A549 (cell line): Measurements from ENCODE around the gene SGSM2. TPM values are rescaled to one million over a fixed set of nuclear protein-coding genes. Genes with fewer than 3 reads are reported as not detected.

Experiments used
- ATAC-seq, 2 experiments: fragments of 200-7000 bp in 1 of 2; fragments of >200 bp in 1 of 2; cut with Nextera tagmentation in 1 of 2; cut with Tn5 transposase in 1 of 2; 3 replicates each; pipeline versions ENCODE4 v1.8.0 to v1.9.1; 2018 to 2020; ENCODE audit warnings: mild to moderate bottlenecking in 1 of 2, moderate library complexity in 1 of 2
- CTCF ChIA-PET: fragments of 300-600 bp; sonication (Branson Sonifier 250); formaldehyde crosslinking; extraction: SDS; loops from one replicate; lab custom pipeline; 2021; ENCODE audit warnings: antibody characterized with exemption, inconsistent platforms; lab: Yijun Ruan, JAX
- POLR2A ChIA-PET: fragments of 350-600 bp; formaldehyde crosslinking; extraction: SDS; loops from one replicate; lab custom pipeline; 2021; ENCODE audit warnings: antibody characterized with exemption, inconsistent platforms; lab: Yijun Ruan, JAX
- DNase-seq, 2 experiments: peaks; one replicate each; pipeline versions ENCODE4 v3.0.0 to v3.0.0-alpha.2; 2011 to 2016; ENCODE audit warnings: low read depth in 1 of 2, low spot score in 1 of 2
- FAIRE-seq: peaks from 2 replicates; lab custom pipeline; 2011; peaks lifted over from hg19 to GRCh38; lab: Jason Lieb, UNC
- H3K27ac ChIP-seq, 2 experiments: fragments of >200 bp; sonication (Bioruptor Twin); formaldehyde crosslinking; 3 replicates each; pipeline ENCODE4 v1.5.1; 2016 to 2017
- H3K4me1 ChIP-seq: fragments of >200 bp; sonication (Bioruptor Twin); formaldehyde crosslinking; 3 replicates; pipeline ENCODE4 v1.6.1; 2016
- H3K4me2 ChIP-seq: fragments of >200 bp; sonication (Bioruptor Twin); formaldehyde crosslinking; 3 replicates; pipeline ENCODE4 v1.6.1; 2016
- H3K4me3 ChIP-seq: fragments of >200 bp; sonication (Bioruptor Twin); formaldehyde crosslinking; 3 replicates; pipeline ENCODE4 v1.5.1; 2016
- H3K9me3 ChIP-seq: fragments of >200 bp; sonication (Bioruptor Twin); formaldehyde crosslinking; 3 replicates; pipeline ENCODE4 v1.6.1; 2016
- BHLHE40 ChIP-seq: IDR thresholded peaks from 2 replicates; pipeline ENCODE4 v1.6.1; 2012; ENCODE audit warnings: low read depth, low read length, inconsistent platforms
- EHF ChIP-seq: fragments of 250-450 bp; sonication (Bioruptor Pico); IDR thresholded peaks from 2 replicates; pipeline ENCODE4 v1.5.0; 2020; ENCODE audit warnings: mild to moderate bottlenecking
- FOSB ChIP-seq: fragments of 250-450 bp; sonication (Bioruptor Pico); IDR thresholded peaks from 2 replicates; pipeline ENCODE4 v1.5.0; 2020; ENCODE audit warnings: mild to moderate bottlenecking, moderate library complexity
- HOXB5 ChIP-seq: fragments of 250-450 bp; sonication (Bioruptor Pico); IDR thresholded peaks from 2 replicates; pipeline ENCODE4 v1.5.0; 2020; ENCODE audit warnings: mild to moderate bottlenecking, moderate library complexity
- KDM5A ChIP-seq: fragments of 200-600 bp; sonication (generic); IDR thresholded peaks from 2 replicates; pipeline ENCODE4 v1.6.1; 2016; ENCODE audit warnings: antibody characterized with exemption, mild to moderate bottlenecking
- NFE2L2 ChIP-seq: fragments of 150-350 bp; conservative IDR thresholded peaks from 2 replicates; pipeline ENCODE4 v1.6.1; 2014; ENCODE audit warnings: low read length
- POLR2AphosphoS2 ChIP-seq: conservative IDR thresholded peaks from 2 replicates; pipeline ENCODE4 v1.6.1; 2012; ENCODE audit warnings: low read length, improper control_type of control experiment, inconsistent platforms
- RAD21 ChIP-seq, 2 experiments: fragments of >200 bp in 1 of 2; sonication (Bioruptor Twin) in 1 of 2; formaldehyde crosslinking in 1 of 2; IDR thresholded peaks in 1 of 2; conservative IDR thresholded peaks in 1 of 2; 2 replicates in 1 of 2; 3 replicates in 1 of 2; pipeline ENCODE4 v1.6.1; 2012 to 2018; ENCODE audit warnings: inconsistent platforms in 1 of 2
- RARB ChIP-seq: fragments of 250-450 bp; sonication (Bioruptor Pico); IDR thresholded peaks from 2 replicates; pipeline ENCODE4 v1.8.0; 2021; ENCODE audit warnings: mild to moderate bottlenecking, moderate library complexity
- ZFP36 ChIP-seq: fragments of 450-650 bp; IDR thresholded peaks from 2 replicates; pipeline ENCODE4 v1.6.1; 2014; ENCODE audit warnings: borderline replicate concordance; ENCODE audit not compliant: partially characterized antibody
- WGBS: methylation state at CpG from one replicate; pipeline ENCODE4 v1.1.6; 2017; ENCODE audit errors: missing lambda C conversion rate; 5-methylcytosine and 5-hydroxymethylcytosine counted together
- polyA plus RNA-seq, 4 experiments: library from polyadenylated mRNA; depleted of rRNA in 3 of 4; stranded (reverse); fragments of >200 nt; fragmentation: RNase III in 1 of 4; extraction: RNeasy Plus Mini Kit Qiagen cat#74134 plus additional on column Dnase treatment in 1 of 4; gene quantifications; 2 replicates in 3 of 4; 3 replicates in 1 of 4; pipeline ENCODE4 v1.2.3, GENCODE V29; 2011 to 2017
- TF ChIP-seq, protein P1 (sequence below): fragments of 450-650 bp; IDR thresholded peaks from 2 replicates; pipeline ENCODE4 v1.6.1; 2014; ENCODE audit warnings: antibody characterized with exemption
- TF ChIP-seq, protein P2 (sequence below): fragments of 150-350 bp; IDR thresholded peaks from 2 replicates; pipeline ENCODE4 v1.6.1; 2014; ENCODE audit warnings: low read depth, mild to moderate bottlenecking, low read length
- TF ChIP-seq, protein P3 (sequence below): IDR thresholded peaks from 2 replicates; pipeline ENCODE4 v1.6.1; 2012; ENCODE audit warnings: low read depth, borderline replicate concordance
- TF ChIP-seq, protein P4 (sequence below): fragments of >200 bp; sonication (Bioruptor Twin); formaldehyde crosslinking; IDR thresholded peaks from 3 replicates; pipeline ENCODE4 v1.5.1; 2016
- TF ChIP-seq, protein P5 (sequence below): fragments of 250-450 bp; sonication (Bioruptor Pico); IDR thresholded peaks from 2 replicates; pipeline ENCODE4 v1.5.0; 2021; ENCODE audit warnings: mild to moderate bottlenecking, moderate library complexity, borderline replicate concordance

The SGSM2 gene
- polyA plus RNA-seq, 2 of the 4 experiments (the other 2 are of a cell fraction): 24.9 to 53.3 TPM

DNA sequence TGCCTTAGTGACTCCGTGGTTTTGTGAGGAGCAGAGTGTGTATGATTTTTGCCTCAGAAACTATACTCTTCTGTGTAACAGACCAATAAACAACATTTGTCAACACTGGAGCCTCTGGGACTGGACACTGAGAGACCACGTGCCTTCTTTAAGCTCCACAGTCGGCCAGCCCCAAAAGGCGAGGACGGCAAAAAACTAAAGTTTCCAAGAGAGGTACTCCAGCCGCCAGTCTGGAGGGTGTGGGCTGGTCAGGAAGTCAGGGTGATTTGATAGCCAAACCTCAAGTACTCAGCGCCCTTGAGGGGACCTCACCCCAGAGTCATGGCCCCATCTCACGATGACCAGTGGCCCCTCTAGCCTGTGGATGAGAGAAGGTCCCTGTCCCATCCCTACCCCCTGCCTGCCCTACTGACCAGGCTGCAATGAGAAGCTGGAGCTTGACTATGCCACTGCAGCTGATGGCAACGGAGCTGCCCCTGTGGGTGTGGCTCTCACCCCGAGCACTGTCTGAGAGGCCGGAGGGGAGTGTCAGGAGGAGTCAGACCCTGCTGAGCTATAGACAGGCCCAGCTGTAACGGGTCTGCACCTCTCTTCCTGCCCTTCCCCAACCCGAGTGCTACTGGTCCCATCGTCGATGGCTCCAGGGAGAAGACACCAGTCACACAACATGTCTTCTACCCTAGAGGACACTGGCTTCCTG lies 43.8 kb downstream of the SGSM2 start:
- no peak for DNase-seq
- WGBS: 87% methylated on average over 15 of the region's 15 CpGs
- ChIA-PET CTCF (interaction anchor here (0.5 to 24.9 kb wide), 19 partner anchors 7 to 1550 kb away, joined by 3 to 1099 read pairs (median 14); partner anchors contain the start of genes MNT, SGSM2 and TSR1), POLR2A (interaction anchor here (0.9 to 3.8 kb wide), 2 partner anchors 12 to 35 kb away, joined by 3 to 41 read pairs; no protein-coding TSS in a partner anchor)
- peaks cover 5% of the 10 kb centered on the region; the same call in 1 of the 3 replicates for H3K4me1 ChIP-seq
- TF ChIP-seq, protein P1, sequence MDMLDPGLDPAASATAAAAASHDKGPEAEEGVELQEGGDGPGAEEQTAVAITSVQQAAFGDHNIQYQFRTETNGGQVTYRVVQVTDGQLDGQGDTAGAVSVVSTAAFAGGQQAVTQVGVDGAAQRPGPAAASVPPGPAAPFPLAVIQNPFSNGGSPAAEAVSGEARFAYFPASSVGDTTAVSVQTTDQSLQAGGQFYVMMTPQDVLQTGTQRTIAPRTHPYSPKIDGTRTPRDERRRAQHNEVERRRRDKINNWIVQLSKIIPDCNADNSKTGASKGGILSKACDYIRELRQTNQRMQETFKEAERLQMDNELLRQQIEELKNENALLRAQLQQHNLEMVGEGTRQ: no peak
- no peak for TF ChIP-seq BHLHE40
- no peak for TF ChIP-seq RARB
- TF ChIP-seq, protein P2, sequence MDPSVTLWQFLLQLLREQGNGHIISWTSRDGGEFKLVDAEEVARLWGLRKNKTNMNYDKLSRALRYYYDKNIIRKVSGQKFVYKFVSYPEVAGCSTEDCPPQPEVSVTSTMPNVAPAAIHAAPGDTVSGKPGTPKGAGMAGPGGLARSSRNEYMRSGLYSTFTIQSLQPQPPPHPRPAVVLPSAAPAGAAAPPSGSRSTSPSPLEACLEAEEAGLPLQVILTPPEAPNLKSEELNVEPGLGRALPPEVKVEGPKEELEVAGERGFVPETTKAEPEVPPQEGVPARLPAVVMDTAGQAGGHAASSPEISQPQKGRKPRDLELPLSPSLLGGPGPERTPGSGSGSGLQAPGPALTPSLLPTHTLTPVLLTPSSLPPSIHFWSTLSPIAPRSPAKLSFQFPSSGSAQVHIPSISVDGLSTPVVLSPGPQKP: no peak
- no peak for TF ChIP-seq ZFP36
- no peak for TF ChIP-seq RAD21 (conservative IDR thresholded peaks at IDR 0.05 in 1 of 2, IDR thresholded peaks at IDR 0.05 in 1 of 2)
- no peak for TF ChIP-seq NFE2L2
- no peak for TF ChIP-seq EHF (CRISPR knock-in tag)
- TF ChIP-seq, protein P3, sequence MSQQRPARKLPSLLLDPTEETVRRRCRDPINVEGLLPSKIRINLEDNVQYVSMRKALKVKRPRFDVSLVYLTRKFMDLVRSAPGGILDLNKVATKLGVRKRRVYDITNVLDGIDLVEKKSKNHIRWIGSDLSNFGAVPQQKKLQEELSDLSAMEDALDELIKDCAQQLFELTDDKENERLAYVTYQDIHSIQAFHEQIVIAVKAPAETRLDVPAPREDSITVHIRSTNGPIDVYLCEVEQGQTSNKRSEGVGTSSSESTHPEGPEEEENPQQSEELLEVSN: no peak
- H3K4me2 ChIP-seq: no peak overlapping the region
- H3K27ac ChIP-seq: no peak overlapping the region
- H3K4me3 ChIP-seq: no peak overlapping the region
- no peak for ATAC-seq
- FAIRE-seq: no peak
- H3K9me3 ChIP-seq: no peaks in the 10 kb centered on the region

DNA sequence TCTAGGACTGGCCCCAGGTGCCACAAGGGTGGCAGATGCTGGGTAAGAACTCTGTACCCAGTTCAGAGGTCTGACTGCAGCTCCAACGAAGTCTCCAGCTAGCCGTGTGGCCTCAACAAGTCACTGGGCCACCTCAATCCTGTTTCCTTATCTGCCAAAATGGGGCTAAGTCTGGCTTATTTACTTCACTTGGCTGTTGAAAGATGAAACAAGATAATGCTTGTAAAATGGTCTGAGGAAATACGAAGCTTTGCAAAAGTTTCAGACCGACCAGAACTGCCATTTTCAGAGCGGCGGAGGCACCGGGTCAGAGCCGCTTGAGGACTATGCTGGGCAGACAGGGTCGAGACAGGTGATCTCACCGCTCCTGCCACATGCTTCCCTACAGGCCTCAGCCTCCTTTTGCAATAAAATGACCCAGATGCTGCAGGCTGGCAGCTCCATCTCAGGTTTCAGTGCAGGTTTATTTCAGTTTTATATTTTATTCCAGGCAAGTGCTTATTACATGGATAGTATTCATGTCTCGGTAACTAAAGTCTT lies 46.4 kb downstream of the SGSM2 start:
- Histone ChIP-seq H3K4me2 (no peak overlapping the region), H3K9me3 (no peaks in the 10 kb centered on the region), H3K4me1 (peaks cover 9% of the 10 kb centered on the region; the same call in 2 of the 3 replicates), H3K4me3 (no peak overlapping the region)
- FAIRE-seq (no peak), ATAC-seq (no peak), DNase-seq (no peak)
- 89% methylated on average over 11 of the region's 11 CpGs for WGBS
- POLR2A ChIA-PET: interaction anchor here (1.8 to 3.8 kb wide), 4 partner anchors 9 to 23 kb away, joined by 7 to 41 read pairs (median 13); partner anchors contain the start of gene MNT
- CTCF ChIA-PET: interaction anchor here (0.7 to 24.9 kb wide), 20 partner anchors 8 to 623 kb away, joined by 3 to 1099 read pairs (median 15); partner anchors contain the start of genes MNT, SGSM2 and TSR1
- 0 out of 2 replicates have a peak, but pooled peaks have one; percentile 79 for TF ChIP-seq POLR2AphosphoS2
- TF ChIP-seq KDM5A: no peak
- TF ChIP-seq, protein P4, sequence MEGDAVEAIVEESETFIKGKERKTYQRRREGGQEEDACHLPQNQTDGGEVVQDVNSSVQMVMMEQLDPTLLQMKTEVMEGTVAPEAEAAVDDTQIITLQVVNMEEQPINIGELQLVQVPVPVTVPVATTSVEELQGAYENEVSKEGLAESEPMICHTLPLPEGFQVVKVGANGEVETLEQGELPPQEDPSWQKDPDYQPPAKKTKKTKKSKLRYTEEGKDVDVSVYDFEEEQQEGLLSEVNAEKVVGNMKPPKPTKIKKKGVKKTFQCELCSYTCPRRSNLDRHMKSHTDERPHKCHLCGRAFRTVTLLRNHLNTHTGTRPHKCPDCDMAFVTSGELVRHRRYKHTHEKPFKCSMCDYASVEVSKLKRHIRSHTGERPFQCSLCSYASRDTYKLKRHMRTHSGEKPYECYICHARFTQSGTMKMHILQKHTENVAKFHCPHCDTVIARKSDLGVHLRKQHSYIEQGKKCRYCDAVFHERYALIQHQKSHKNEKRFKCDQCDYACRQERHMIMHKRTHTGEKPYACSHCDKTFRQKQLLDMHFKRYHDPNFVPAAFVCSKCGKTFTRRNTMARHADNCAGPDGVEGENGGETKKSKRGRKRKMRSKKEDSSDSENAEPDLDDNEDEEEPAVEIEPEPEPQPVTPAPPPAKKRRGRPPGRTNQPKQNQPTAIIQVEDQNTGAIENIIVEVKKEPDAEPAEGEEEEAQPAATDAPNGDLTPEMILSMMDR: no peak
- no peak for TF ChIP-seq FOSB (CRISPR knock-in tag)
- TF ChIP-seq HOXB5 (CRISPR knock-in tag): no peak
- TF ChIP-seq, protein P5, sequence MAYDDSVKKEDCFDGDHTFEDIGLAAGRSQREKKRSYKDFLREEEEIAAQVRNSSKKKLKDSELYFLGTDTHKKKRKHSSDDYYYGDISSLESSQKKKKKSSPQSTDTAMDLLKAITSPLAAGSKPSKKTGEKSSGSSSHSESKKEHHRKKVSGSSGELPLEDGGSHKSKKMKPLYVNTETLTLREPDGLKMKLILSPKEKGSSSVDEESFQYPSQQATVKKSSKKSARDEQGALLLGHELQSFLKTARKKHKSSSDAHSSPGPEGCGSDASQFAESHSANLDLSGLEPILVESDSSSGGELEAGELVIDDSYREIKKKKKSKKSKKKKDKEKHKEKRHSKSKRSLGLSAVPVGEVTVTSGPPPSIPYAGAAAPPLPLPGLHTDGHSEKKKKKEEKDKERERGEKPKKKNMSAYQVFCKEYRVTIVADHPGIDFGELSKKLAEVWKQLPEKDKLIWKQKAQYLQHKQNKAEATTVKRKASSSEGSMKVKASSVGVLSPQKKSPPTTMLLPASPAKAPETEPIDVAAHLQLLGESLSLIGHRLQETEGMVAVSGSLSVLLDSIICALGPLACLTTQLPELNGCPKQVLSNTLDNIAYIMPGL (CRISPR knock-in tag): no peak
- TF ChIP-seq, all 56 proteins: peak for 1
- H3K27ac ChIP-seq: peak overlapping the region in 1 of 2 experiments; percentile 79; a peak in 2 of 6 replicates
